A673 (cell line): ENCODE measurements around the gene ZNF761. TPM values are rescaled to one million over a fixed set of nuclear protein-coding genes. Genes with fewer than 3 reads are reported as not detected.
"Not testable (repeated sequence)": the region's sequence is repeated elsewhere in the genome, so short reads cannot be mapped to it uniquely, and the experiment has no call there.

Experiments used
- BruUV-seq: library from RNA; stranded (reverse); fragments of 400-500 nt; replicated peaks from 2 replicates; lab custom pipeline; 2021; lab: Mats Ljungman, UMichigan
- CTCF ChIA-PET: fragments of 300-600 bp; sonication (Branson Sonifier 250); formaldehyde crosslinking; loops from one replicate; lab custom pipeline; 2022; ENCODE audit warnings: antibody characterized with exemption; lab: Charles Lee
- POLR2A ChIA-PET: fragments of 300-600 bp; sonication (Branson Sonifier 250); formaldehyde crosslinking; loops from one replicate; lab custom pipeline; 2022; ENCODE audit warnings: antibody characterized with exemption; ENCODE audit not compliant: low non-redundant PET; lab: Charles Lee
- DNase-seq: peaks from one replicate; pipeline ENCODE4 v3.0.0-alpha.2; 2015; ENCODE audit warnings: low spot score
- H3K27ac ChIP-seq: fragments of 200-600 bp; sonication (generic); 2 replicates; pipeline ENCODE4 v1.5.1; 2016; ENCODE audit warnings: mixed run types, low read depth, mild to moderate bottlenecking, mixed read lengths, antibody characterized with exemption, low read length; ENCODE audit not compliant: poor library complexity, severe bottlenecking
- H3K27me3 ChIP-seq: fragments of 200-600 bp; sonication (generic); replicated peaks from 2 replicates; pipeline ENCODE4 v1.6.1; 2017; ENCODE audit warnings: mixed run types, low read depth, mild to moderate bottlenecking, mixed read lengths, antibody characterized with exemption, low read length; ENCODE audit not compliant: insufficient read depth, poor library complexity
- H3K36me3 ChIP-seq: fragments of 200-600 bp; sonication (generic); 2 replicates; pipeline ENCODE4 v1.6.1; 2016; ENCODE audit warnings: mixed run types, mild to moderate bottlenecking, mixed read lengths, antibody characterized with exemption, low read length; ENCODE audit not compliant: insufficient read depth, poor library complexity, severe bottlenecking
- H3K4me1 ChIP-seq: fragments of 200-600 bp; sonication (generic); 2 replicates; pipeline ENCODE4 v1.6.1; 2017; ENCODE audit warnings: mixed run types, mild to moderate bottlenecking, mixed read lengths, antibody characterized with exemption, low read length; ENCODE audit not compliant: insufficient read depth, poor library complexity, severe bottlenecking
- H3K4me3 ChIP-seq: fragments of 200-600 bp; sonication (generic); 2 replicates; pipeline ENCODE4 v1.5.1; 2016; ENCODE audit warnings: low read depth, mixed run types, mild to moderate bottlenecking, mixed read lengths, low read length; ENCODE audit not compliant: poor library complexity, severe bottlenecking
- H3K9me3 ChIP-seq: fragments of 200-600 bp; sonication (generic); 2 replicates; pipeline ENCODE4 v1.6.1; 2016; ENCODE audit warnings: mixed run types, low read depth, mild to moderate bottlenecking, mixed read lengths, antibody characterized with exemption, low read length; ENCODE audit not compliant: poor library complexity, severe bottlenecking
- CTCF ChIP-seq: fragments of 300-800, 200-600 bp; sonication (generic); conservative IDR thresholded peaks from 2 replicates; pipeline ENCODE4 v1.5.1; 2017; ENCODE audit warnings: low read depth, mild to moderate bottlenecking, antibody characterized with exemption, low read length, moderate library complexity, mixed read lengths
- EZH2 ChIP-seq: fragments of 200-600 bp; sonication (generic); IDR thresholded peaks from 2 replicates; pipeline ENCODE4 v1.6.1; 2017; ENCODE audit warnings: borderline replicate concordance, low read depth, mild to moderate bottlenecking, mixed read lengths, antibody characterized with exemption, low read length; ENCODE audit not compliant: poor library complexity, severe bottlenecking
- intact Hi-C: fragments of 100-400 bp; cut with micrococcal nuclease; formaldehyde crosslinking; loops from one replicate; pipeline ENCODE4 v1.10.0; 2022; ENCODE audit not compliant: unreplicated experiment
- total RNA-seq: library from RNA; stranded (reverse); gene quantifications from 2 replicates; pipeline ENCODE4 v1.2.3, GENCODE V29; 2021

The ZNF761 gene
- total RNA-seq, 1 experiment from 2014 or later = 13.1 TPM

- no peaks in the 10 kb centered on the region for H3K4me1 ChIP-seq
- no TSS peak for BruUV-seq
These were observed 22.1 kb upstream of the ZNF761 start for GRCh38 chr19:53409505-53410204.

GRCh38 chr19:53420520-53421315 is 11.1 kb upstream of the ZNF761 start:
- CTCF ChIA-PET, H3K36me3 ChIP-seq, H3K4me1 ChIP-seq, POLR2A ChIA-PET, H3K27ac ChIP-seq, H3K9me3 ChIP-seq, BruUV-seq, intact Hi-C loops, DNase-seq, H3K27me3 ChIP-seq, H3K4me3 ChIP-seq: not testable (repeated sequence)

More at GRCh38 chr19:53409505-53410204, 22.1 kb upstream of the ZNF761 start:
- CTCF ChIA-PET = no interaction called here
- DNase-seq = no peak
- Histone ChIP-seq H3K9me3 (peaks cover 49% of the 10 kb centered on the region), H3K27me3 (no peaks in the 10 kb centered on the region), H3K4me3 (no peak overlapping the region), H3K36me3 (peaks cover 26% of the 10 kb centered on the region), H3K27ac (no peak overlapping the region)
- TF ChIP-seq CTCF = no peak
- intact Hi-C loops = no loop called here
- POLR2A ChIA-PET = no interaction called here

GRCh38 chr19:53422551-53422950 is 9.2 kb upstream of the ZNF761 start:
- no peaks in the 10 kb centered on the region for H3K4me1 ChIP-seq
- H3K27ac ChIP-seq = no peak overlapping the region
- H3K27me3 ChIP-seq = no peaks in the 10 kb centered on the region
- ChIA-PET CTCF (no interaction called here), POLR2A (no interaction called here)
- no peaks in the 10 kb centered on the region for H3K36me3 ChIP-seq
- BruUV-seq = no TSS peak
- no peak for DNase-seq
- intact Hi-C loops = no loop called here
- H3K9me3 ChIP-seq = no peaks in the 10 kb centered on the region
- no peak overlapping the region for H3K4me3 ChIP-seq
- TF ChIP-seq EZH2 = no peak
- no peak for TF ChIP-seq CTCF

DNA sequence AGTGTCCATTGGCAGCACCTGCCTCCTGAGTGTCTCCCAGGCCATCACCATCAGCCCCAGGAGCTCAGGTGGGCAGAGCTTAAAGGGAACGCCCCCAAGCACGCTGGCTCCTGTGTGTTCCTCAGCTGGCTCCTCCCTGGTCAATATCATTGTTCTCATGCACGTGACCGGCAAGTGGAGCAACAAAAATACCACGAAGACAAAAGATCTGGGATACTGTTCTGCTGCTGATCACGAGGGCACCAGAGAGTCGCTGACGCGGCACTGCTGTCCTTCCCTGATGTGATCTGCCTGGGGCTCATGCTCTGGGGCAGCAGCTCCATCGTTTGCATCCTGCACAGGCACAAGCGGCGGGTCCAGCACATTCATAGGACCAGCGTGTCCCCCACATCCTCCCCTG is 8.7 kb upstream of the ZNF761 start:
- H3K27ac ChIP-seq, POLR2A ChIA-PET, H3K9me3 ChIP-seq, H3K4me1 ChIP-seq, BruUV-seq, intact Hi-C loops, H3K4me3 ChIP-seq, H3K36me3 ChIP-seq, H3K27me3 ChIP-seq, DNase-seq, CTCF ChIA-PET: not testable (repeated sequence)
